Keratinocyte (primary cell): ENCODE results near the gene HDAC9. TPM values are rescaled to one million over a fixed set of nuclear protein-coding genes. Genes with fewer than 3 reads are reported as not detected.

Experiments used
- DNase-seq: peaks from one replicate; pipeline ENCODE4 v3.0.0-alpha.2; 2011; ENCODE audit warnings: low read depth, missing footprints, low spot score
- FAIRE-seq: peaks from 2 replicates; lab custom pipeline; 2011; peaks lifted over from hg19 to GRCh38; lab: Jason Lieb, UNC
- H2AFZ ChIP-seq: 2 replicates; pipeline ENCODE4 v1.6.0; 2012; ENCODE audit warnings: low read length, control low read depth, inconsistent platforms; ENCODE audit not compliant: control insufficient read depth
- H3K27ac ChIP-seq: 2 replicates; pipeline ENCODE4 v1.5.1; 2011; ENCODE audit warnings: low read length; ENCODE audit not compliant: control insufficient read depth, insufficient read depth
- H3K27me3 ChIP-seq: 3 replicates; pipeline ENCODE4 v1.6.0; 2011; ENCODE audit warnings: low read length; ENCODE audit not compliant: control insufficient read depth, insufficient read depth; ENCODE audit errors: extremely low read depth
- H3K36me3 ChIP-seq, 2 experiments: 2 replicates in 1 of 2; 3 replicates in 1 of 2; pipeline ENCODE4 v1.5.1; 2011; ENCODE audit warnings: low read length in 2 of 2, mild to moderate bottlenecking in 1 of 2; ENCODE audit not compliant: control insufficient read depth in 2 of 2, insufficient read depth in 2 of 2; ENCODE audit errors: extremely low read depth in 1 of 2
- H3K4me1 ChIP-seq: 3 replicates; pipeline ENCODE4 v1.5.1; 2011; ENCODE audit warnings: low read length; ENCODE audit not compliant: control insufficient read depth, insufficient read depth; ENCODE audit errors: extremely low read depth
- H3K4me2 ChIP-seq: 3 replicates; pipeline ENCODE4 v1.6.0; 2011; ENCODE audit warnings: low read depth, low read length; ENCODE audit not compliant: control insufficient read depth, insufficient read depth; ENCODE audit errors: extremely low read depth
- H3K4me3 ChIP-seq, 3 experiments: fragments of 200-600 bp in 1 of 3; sonication (generic) in 1 of 3; 2 replicates in 2 of 3; 3 replicates in 1 of 3; pipeline ENCODE4 v1.5.1; 2011 to 2016; ENCODE audit warnings: low read length in 3 of 3, mild to moderate bottlenecking in 3 of 3, control low read depth in 2 of 3, inconsistent platforms in 1 of 3, low read depth in 1 of 3, mixed read lengths in 1 of 3, mixed run types in 1 of 3, moderate library complexity in 1 of 3; ENCODE audit not compliant: control insufficient read depth in 2 of 3, insufficient read depth in 2 of 3; ENCODE audit errors: extremely low read depth in 1 of 3
- H3K79me2 ChIP-seq: 2 replicates; pipeline ENCODE4 v1.6.0; 2012; ENCODE audit warnings: low read length; ENCODE audit not compliant: control insufficient read depth, insufficient read depth
- H3K9ac ChIP-seq: 3 replicates; pipeline ENCODE4 v1.6.0; 2011; ENCODE audit warnings: low read length; ENCODE audit not compliant: control insufficient read depth, insufficient read depth; ENCODE audit errors: extremely low read depth
- H3K9me1 ChIP-seq: 3 replicates; pipeline ENCODE4 v1.6.0; 2011; ENCODE audit warnings: low read length; ENCODE audit not compliant: control insufficient read depth, insufficient read depth; ENCODE audit errors: extremely low read depth
- H3K9me3 ChIP-seq: 2 replicates; pipeline ENCODE4 v1.5.1; 2012; ENCODE audit warnings: low read depth, low read length; ENCODE audit not compliant: control insufficient read depth
- H4K20me1 ChIP-seq: 3 replicates; pipeline ENCODE4 v1.6.0; 2011; ENCODE audit warnings: low read length; ENCODE audit not compliant: control insufficient read depth, insufficient read depth; ENCODE audit errors: extremely low read depth
- CTCF ChIP-seq, 3 experiments: IDR thresholded peaks in 1 of 3; conservative IDR thresholded peaks in 1 of 3; optimal IDR thresholded peaks in 1 of 3; 2 replicates in 2 of 3; 3 replicates in 1 of 3; pipeline versions ENCODE3 to v1.5.1; 2011; ENCODE audit warnings: low read length in 3 of 3, mild to moderate bottlenecking in 3 of 3, moderate library complexity in 2 of 3, control low read depth in 1 of 3, inconsistent platforms in 1 of 3; ENCODE audit not compliant: insufficient read depth in 2 of 3; ENCODE audit errors: extremely low read depth in 1 of 3
- EZH2 ChIP-seq: IDR thresholded peaks from one replicate; pipeline ENCODE4 v1.6.1; 2012; ENCODE audit warnings: inconsistent platforms, mild to moderate bottlenecking, low read length, moderate library complexity
- dilution Hi-C: fragments of 300-500 bp; cut with MboI; formaldehyde crosslinking; loops from one replicate; pipeline ENCODE4 v1.7.0; 2020; ENCODE audit warnings: low sequenced_read_pairs; ENCODE audit not compliant: extremely low pct_ligation_motif_present
- polyA plus RNA-seq, 5 experiments: library from polyadenylated mRNA; depleted of rRNA in 3 of 5; stranded (reverse) in 3 of 5; stranded (forward) in 1 of 5; unstranded in 1 of 5; fragments of >200 nt; gene quantifications; 1 replicate in 1 of 5; 2 replicates in 3 of 5; 3 replicates in 1 of 5; pipeline versions ENCODE4 v1.2.1 to v1.2.3, GENCODE V29; 2011 to 2012; ENCODE audit warnings: missing spikeins in 2 of 5, low read depth in 1 of 5, low replicate concordance in 1 of 5

Gene HDAC9
- polyA plus RNA-seq, 1 donor (not counting 4 experiments of a cell fraction or from before 2014, with no cell fraction given), result 24.6 TPM

DNA sequence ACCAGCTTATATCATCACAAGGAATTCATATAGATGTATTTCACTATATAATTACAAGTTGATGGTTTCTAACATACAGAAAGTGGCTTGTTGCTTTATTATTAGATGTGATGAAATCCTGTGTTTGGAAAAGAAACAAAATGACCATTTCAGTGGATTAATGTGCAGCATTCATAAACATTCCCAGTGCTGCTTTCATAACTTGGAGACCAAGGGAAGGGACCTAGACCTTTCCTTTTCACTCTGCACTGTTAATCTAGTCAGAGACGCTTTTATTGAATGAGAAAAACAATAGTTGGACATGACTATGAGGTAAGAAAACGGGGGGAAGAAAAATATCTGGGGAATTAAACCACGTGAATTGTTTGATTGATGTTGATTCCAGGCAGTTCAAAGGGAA is 160.0 kb downstream of the HDAC9 start:
- dilution Hi-C loops, result no loop called here
- Histone ChIP-seq H3K4me2 (no peak overlapping the region), H3K4me1 (no peaks in the 10 kb centered on the region), H2AFZ (no peak overlapping the region), H3K9me3 (no peaks in the 10 kb centered on the region), H3K9ac (no peak overlapping the region), H3K9me1 (no peaks in the 10 kb centered on the region), H3K79me2 (no peaks in the 10 kb centered on the region), H3K4me3 (no peak overlapping the region), H4K20me1 (no peaks in the 10 kb centered on the region), H3K27ac (no peak overlapping the region), H3K36me3 (peaks cover 3 to 10% of the 10 kb centered on the region in 2 experiments), H3K27me3 (no peaks in the 10 kb centered on the region)
- no peak for DNase-seq
- no peak for TF ChIP-seq EZH2
- no peak for TF ChIP-seq CTCF (optimal IDR thresholded peaks at IDR 0.05 in 1 of 3, IDR thresholded peaks at IDR 0.05 in 1 of 3, conservative IDR thresholded peaks at IDR 0.05 in 1 of 3; ENCODE audit: extremely low read depth in 1 of 3, insufficient read depth in 2 of 3, low read length in 3 of 3)
- no peak for FAIRE-seq

- Histone ChIP-seq H3K27me3 (no peaks in the 10 kb centered on the region), H4K20me1 (no peaks in the 10 kb centered on the region), H3K9me3 (no peaks in the 10 kb centered on the region), H3K79me2 (no peaks in the 10 kb centered on the region), H3K9ac (no peak overlapping the region), H3K27ac (no peak overlapping the region), H3K36me3 (peaks cover 3 to 10% of the 10 kb centered on the region in 2 experiments), H3K9me1 (no peaks in the 10 kb centered on the region), H3K4me1 (no peaks in the 10 kb centered on the region), H3K4me3 (no peak overlapping the region), H2AFZ (no peak overlapping the region), H3K4me2 (no peak overlapping the region)
- no peak for TF ChIP-seq EZH2
- no peak for TF ChIP-seq CTCF (optimal IDR thresholded peaks at IDR 0.05 in 1 of 3, IDR thresholded peaks at IDR 0.05 in 1 of 3, conservative IDR thresholded peaks at IDR 0.05 in 1 of 3; ENCODE audit: extremely low read depth in 1 of 3, insufficient read depth in 2 of 3, low read length in 3 of 3)
- FAIRE-seq (no peak), DNase-seq (no peak)
- dilution Hi-C loops, result no loop called here
These were observed 160.4 kb downstream of the HDAC9 start for GRCh38 chr7:18655912-18656311.
